ENCODE results near the gene OSMR.

GRCh38 chr5:38799556-38800377 is 46.0 kb upstream of the OSMR start:
- no peak for TF ChIP-seq CTCF (IDR thresholded peaks at IDR 0.05; ENCODE audit: poor library complexity, severe bottlenecking)
- no peak for TF ChIP-seq RAD21 (conservative IDR thresholded peaks at IDR 0.05)
- TF ChIP-seq EZH2 (IDR thresholded peaks at IDR 0.05; ENCODE audit: borderline replicate concordance, insufficient read depth, low read length, poor library complexity, severe bottlenecking): no peak
- no peak for TF ChIP-seq POLR2AphosphoS5 (IDR thresholded peaks at IDR 0.05)
- TF ChIP-seq SMC3 (conservative IDR thresholded peaks at IDR 0.05; ENCODE audit: poor library complexity): no peak
- no peak for TF ChIP-seq MXI1 (conservative IDR thresholded peaks at IDR 0.05; ENCODE audit: poor library complexity, severe bottlenecking)
- TF ChIP-seq REST (IDR thresholded peaks at IDR 0.05; ENCODE audit: borderline replicate concordance): no peak
- TF ChIP-seq TAF1 (IDR thresholded peaks at IDR 0.05; ENCODE audit: low read depth): no peak
